GM23338 (cell line): ENCODE measurements around the gene FDXACB1. TPM values are rescaled to one million over a fixed set of nuclear protein-coding genes. Genes with fewer than 3 reads are reported as not detected.

Experiments
- ATAC-seq: fragments of 200-7000 bp; cut with Tn5 transposase; 3 replicates; pipeline ENCODE4 v1.9.1; 2020
- DNase-seq: peaks from one replicate; pipeline ENCODE4 v3.0.0-alpha.2; 2015; ENCODE audit warnings: low spot score
- H2AFZ ChIP-seq: fragments of 200-600 bp; sonication (generic); 2 replicates; pipeline ENCODE4 v1.8.0; 2016; ENCODE audit warnings: antibody characterized with exemption, mild to moderate bottlenecking, moderate library complexity
- H3F3A ChIP-seq: fragments of 200-600 bp; sonication (generic); replicated peaks from 2 replicates; pipeline ENCODE4 v1.8.0; 2017; ENCODE audit warnings: antibody characterized with exemption, mixed run types, low read depth
- H3K27ac ChIP-seq: fragments of 200-600 bp; sonication (generic); 2 replicates; pipeline ENCODE4 v1.6.1; 2016; ENCODE audit warnings: low read depth
- H3K27me3 ChIP-seq: fragments of 200-600 bp; sonication (generic); 2 replicates; pipeline ENCODE4 v1.8.0; 2016; ENCODE audit warnings: mild to moderate bottlenecking, mixed run types, moderate library complexity; ENCODE audit not compliant: insufficient read depth
- H3K36me3 ChIP-seq: fragments of 200-600 bp; sonication (generic); 2 replicates; pipeline ENCODE4 v1.8.0; 2016; ENCODE audit warnings: mild to moderate bottlenecking; ENCODE audit not compliant: insufficient read depth
- H3K4me1 ChIP-seq: fragments of 200-600 bp; sonication (generic); 2 replicates; pipeline ENCODE4 v1.8.0; 2016; ENCODE audit warnings: mild to moderate bottlenecking, moderate library complexity; ENCODE audit not compliant: insufficient read depth
- H3K4me2 ChIP-seq: fragments of 200-600 bp; sonication (generic); 2 replicates; pipeline ENCODE4 v1.7.1; 2017; ENCODE audit warnings: mixed run types
- H3K4me3 ChIP-seq: fragments of 200-600 bp; sonication (generic); 2 replicates; pipeline ENCODE4 v1.6.1; 2016; ENCODE audit warnings: mixed run types
- H3K79me2 ChIP-seq: fragments of 200-600 bp; sonication (generic); replicated peaks from 2 replicates; pipeline ENCODE4 v1.8.0; 2017; ENCODE audit warnings: mild to moderate bottlenecking; ENCODE audit not compliant: insufficient read depth
- H3K9me2 ChIP-seq: fragments of 200-600 bp; sonication (generic); 2 replicates; pipeline ENCODE4 v1.8.0; 2017; ENCODE audit not compliant: insufficient read depth
- H4K20me1 ChIP-seq: fragments of 200-600 bp; sonication (generic); replicated peaks from 2 replicates; pipeline ENCODE4 v1.8.0; 2017; ENCODE audit warnings: mild to moderate bottlenecking; ENCODE audit not compliant: insufficient read depth
- H3K27ac Mint-ChIP-seq: 2 replicates; pipeline ENCODE4 v1.8.0; 2020; ENCODE audit warnings: inconsistent platforms, mild to moderate bottlenecking, moderate library complexity, mixed read lengths
- H3K27me3 Mint-ChIP-seq: 3 replicates; pipeline ENCODE4 v1.8.0; 2022; ENCODE audit warnings: low read depth, mild to moderate bottlenecking, moderate library complexity, mixed read lengths, inconsistent platforms; ENCODE audit not compliant: insufficient read depth, poor library complexity
- H3K36me3 Mint-ChIP-seq: 3 replicates; pipeline ENCODE4 v1.8.0; 2021; ENCODE audit warnings: low read depth, mild to moderate bottlenecking, inconsistent platforms, moderate library complexity, mixed read lengths
- H3K4me1 Mint-ChIP-seq: 3 replicates; pipeline ENCODE4 v1.8.0; 2020; ENCODE audit warnings: mild to moderate bottlenecking, inconsistent platforms, mixed read lengths
- H3K4me3 Mint-ChIP-seq: 3 replicates; pipeline ENCODE4 v1.8.0; 2021; ENCODE audit warnings: moderate library complexity, mild to moderate bottlenecking, inconsistent platforms, mixed read lengths
- H3K9me3 Mint-ChIP-seq: 3 replicates; pipeline ENCODE4 v1.8.0; 2020; ENCODE audit warnings: moderate library complexity, mild to moderate bottlenecking, inconsistent platforms, mixed read lengths
- CREB1 ChIP-seq: fragments of 250-450 bp; sonication (Bioruptor Pico); IDR thresholded peaks from 2 replicates; pipeline ENCODE4 v1.5.0; 2020; ENCODE audit warnings: low read depth, mild to moderate bottlenecking, moderate library complexity
- CTCF ChIP-seq, 2 experiments: fragments of 200-600 bp in 1 of 2; sonication (generic) in 1 of 2; conservative IDR thresholded peaks; 2 replicates each; pipeline versions ENCODE4 v1.5.1 to v1.6.1; 2016 to 2017; ENCODE audit warnings: antibody characterized with exemption in 2 of 2, low read depth in 2 of 2, mild to moderate bottlenecking in 2 of 2, moderate library complexity in 1 of 2
- ETS1 ChIP-seq: IDR thresholded peaks from 2 replicates; pipeline ENCODE4 v1.6.1; 2016; ENCODE audit warnings: antibody characterized with exemption
- EZH2 ChIP-seq: fragments of 200-600 bp; sonication (generic); IDR thresholded peaks from one replicate; pipeline ENCODE4 v1.8.0; 2017; ENCODE audit warnings: antibody characterized with exemption, mild to moderate bottlenecking, low read depth; ENCODE audit not compliant: unreplicated experiment
- EZH2phosphoT487 ChIP-seq: fragments of 200-600 bp; sonication (generic); IDR thresholded peaks from one replicate; pipeline ENCODE4 v1.8.1; 2018; ENCODE audit warnings: antibody characterized with exemption; ENCODE audit not compliant: unreplicated experiment
- JUNB ChIP-seq: IDR thresholded peaks from one replicate; pipeline ENCODE4 v1.6.1; 2016; ENCODE audit warnings: antibody characterized with exemption; ENCODE audit not compliant: unreplicated experiment
- NANOG ChIP-seq: IDR thresholded peaks from 2 replicates; pipeline ENCODE4 v1.6.1; 2016; ENCODE audit warnings: antibody characterized with exemption, borderline replicate concordance
- POLR2AphosphoS5 ChIP-seq: IDR thresholded peaks from 2 replicates; pipeline ENCODE4 v1.6.1; 2016; ENCODE audit warnings: antibody characterized with exemption, low read depth
- REST ChIP-seq: IDR thresholded peaks from one replicate; pipeline ENCODE4 v1.6.1; 2018; ENCODE audit warnings: antibody characterized with exemption; ENCODE audit not compliant: unreplicated experiment
- STAT1 ChIP-seq: IDR thresholded peaks from one replicate; pipeline ENCODE4 v1.6.1; 2016; ENCODE audit warnings: antibody characterized with exemption; ENCODE audit not compliant: unreplicated experiment
- ZNF114 ChIP-seq: fragments of 250-450 bp; sonication (Bioruptor Pico); IDR thresholded peaks from 2 replicates; pipeline ENCODE4 v1.5.0; 2020; ENCODE audit warnings: mild to moderate bottlenecking, moderate library complexity
- ZNF331 ChIP-seq: fragments of 250-450 bp; sonication (Bioruptor Pico); IDR thresholded peaks from 2 replicates; pipeline ENCODE4 v1.5.0; 2020; ENCODE audit warnings: low read depth, mild to moderate bottlenecking, moderate library complexity
- ZNF462 ChIP-seq: fragments of 250-450 bp; sonication (Bioruptor Pico); IDR thresholded peaks from 2 replicates; pipeline ENCODE4 v1.5.0; 2020; ENCODE audit warnings: mild to moderate bottlenecking, moderate library complexity
- polyA plus RNA-seq: library from polyadenylated mRNA; unstranded; fragments of >200 nt; fragmentation: Nextera tagmentation; extraction: Ambion mirVana; gene quantifications from 2 replicates; pipeline ENCODE4 v1.2.1, GENCODE V29; 2016
- total RNA-seq: library from RNA; depleted of rRNA; stranded (reverse); fragments of >200 nt; shearing (Covaris generic); gene quantifications from 2 replicates; pipeline ENCODE4 v1.2.3, GENCODE V29; 2014

Gene FDXACB1
- total and polyA plus RNA-seq, 2 experiments from 2014 or later: 1.6 to 2.4 TPM

- no peak for TF ChIP-seq CTCF (conservative IDR thresholded peaks at IDR 0.05; ENCODE audit: low read depth in 2 of 2)
- no peak for TF ChIP-seq ZNF331
- no peak for TF ChIP-seq REST
- no peak for TF ChIP-seq ETS1
- TF ChIP-seq POLR2AphosphoS5: no peak
- TF ChIP-seq JUNB: no peak
- no peak for TF ChIP-seq EZH2
- TF ChIP-seq CREB1: no peak
- TF ChIP-seq ZNF462: no peak
- no peak for TF ChIP-seq ZNF114 (CRISPR knock-in tag)
- no peak for TF ChIP-seq STAT1
- TF ChIP-seq EZH2phosphoT487: no peak
- no peak for TF ChIP-seq NANOG
- Histone ChIP-seq H2AFZ (no peak overlapping the region), H3K4me2 (no peak overlapping the region), H3K36me3 (no peaks in the 10 kb centered on the region), H3K27me3 (no peaks in the 10 kb centered on the region), H3K4me3 (no peak overlapping the region), H4K20me1 (no peaks in the 10 kb centered on the region), H3K79me2 (no peaks in the 10 kb centered on the region), H3K27ac (no peak overlapping the region), H3K4me1 (peaks cover 5% of the 10 kb centered on the region; the same call in 1 of the 2 replicates), H3F3A (no peaks in the 10 kb centered on the region), H3K9me2 (no peaks in the 10 kb centered on the region)
- Mint-ChIP-seq H3K9me3 (no peaks in the 10 kb centered on the region), H3K4me1 (peaks cover 15% of the 10 kb centered on the region; the same call in 2 of the 3 replicates), H3K27ac (no peak overlapping the region), H3K4me3 (no peak overlapping the region), H3K27me3 (no peaks in the 10 kb centered on the region), H3K36me3 (peaks cover 4% of the 10 kb centered on the region; the same call in 1 of the 3 replicates)
- no peak for ATAC-seq
- DNase-seq: no peak
These were observed 42.2 kb downstream of the FDXACB1 start for GRCh38 chr11:111836721-111837120.
